CD4-positive, alpha-beta memory T cell (primary cell): ENCODE measurements around the gene TUBGCP2. TPM values are rescaled to one million over a fixed set of nuclear protein-coding genes. Genes with fewer than 3 reads are reported as not detected.

ENCODE experiments used
- CTCF ChIA-PET: fragments of 350-600 bp; sonication (Branson Sonifier 250); formaldehyde crosslinking; loops from one replicate; lab custom pipeline; 2021; ENCODE audit warnings: inconsistent platforms; ENCODE audit not compliant: partially characterized antibody; lab: Charles Lee
- POLR2A ChIA-PET: fragments of 350-600 bp; sonication (Branson Sonifier 250); formaldehyde crosslinking; loops from one replicate; lab custom pipeline; 2021; ENCODE audit not compliant: partially characterized antibody; lab: Charles Lee
- DNase-seq, 5 donors: peaks; one replicate each; pipeline versions ENCODE4 v3.0.0 to v3.0.0-alpha.2; 2020 to 2022; ENCODE audit warnings: mixed read lengths in 1 of 5
- H3K27ac ChIP-seq: one replicate; pipeline ENCODE4 v1.7.0; 2013; ENCODE audit warnings: low read depth, low read length
- H3K27me3 ChIP-seq: 2 replicates; pipeline ENCODE4 v1.7.0; 2013; ENCODE audit warnings: mild to moderate bottlenecking, low read length, moderate library complexity; ENCODE audit not compliant: insufficient read depth
- H3K36me3 ChIP-seq: 2 replicates; pipeline ENCODE4 v1.7.0; 2013; ENCODE audit warnings: mild to moderate bottlenecking, low read length, moderate library complexity; ENCODE audit not compliant: insufficient read depth
- H3K4me1 ChIP-seq: 2 replicates; pipeline ENCODE4 v1.7.0; 2013; ENCODE audit warnings: mild to moderate bottlenecking, low read length, moderate library complexity; ENCODE audit not compliant: insufficient read depth
- H3K4me3 ChIP-seq, 2 donors: one replicate each; pipeline ENCODE4 v1.7.0; 2013; ENCODE audit warnings: low read length in 2 of 2, mild to moderate bottlenecking in 1 of 2
- H3K9me3 ChIP-seq, 2 donors: one replicate each; pipeline ENCODE4 v1.7.0; 2013; ENCODE audit warnings: low read length in 2 of 2, control low read depth in 1 of 2; ENCODE audit not compliant: control insufficient read depth in 1 of 2
- H3K27ac Mint-ChIP-seq, 7 donors: one replicate each; pipeline ENCODE4 v1.8.0; 2020 to 2021; ENCODE audit warnings: mixed read lengths in 7 of 7, mild to moderate bottlenecking in 6 of 7, inconsistent platforms in 3 of 7, moderate library complexity in 3 of 7
- H3K27me3 Mint-ChIP-seq, 2 donors: one replicate each; pipeline ENCODE4 v1.8.0; 2020 to 2021; ENCODE audit warnings: mixed read lengths in 2 of 2
- H3K36me3 Mint-ChIP-seq, 2 donors: one replicate each; pipeline ENCODE4 v1.8.0; 2020 to 2021; ENCODE audit warnings: mixed read lengths in 2 of 2, inconsistent platforms in 1 of 2, mild to moderate bottlenecking in 1 of 2
- H3K4me1 Mint-ChIP-seq, 4 donors: one replicate each; pipeline ENCODE4 v1.8.0; 2020 to 2021; ENCODE audit warnings: mixed read lengths in 4 of 4, mild to moderate bottlenecking in 1 of 4
- H3K4me3 Mint-ChIP-seq, 8 donors: one replicate each; pipeline ENCODE4 v1.8.0; 2020 to 2021; ENCODE audit warnings: mixed read lengths in 8 of 8, mild to moderate bottlenecking in 7 of 8, moderate library complexity in 6 of 8, inconsistent platforms in 3 of 8
- H3K9me3 Mint-ChIP-seq, 8 donors: one replicate each; pipeline ENCODE4 v1.8.0; 2020 to 2021; ENCODE audit warnings: mixed read lengths in 8 of 8, mild to moderate bottlenecking in 5 of 8, inconsistent platforms in 3 of 8, moderate library complexity in 1 of 8
- intact Hi-C: fragments of 100-400 bp; cut with micrococcal nuclease; formaldehyde crosslinking; loops from one replicate; pipeline ENCODE4 v1.15.1; 2023
- polyA plus RNA-seq, 2 donors: library from polyadenylated mRNA; unstranded; fragments of 300-500 nt; fragmentation: Illumina TruSeq; gene quantifications; one replicate each; pipeline ENCODE4 v1.2.3, GENCODE V29; 2021
- total RNA-seq, 2 experiments: library from RNA; stranded (reverse); gene quantifications; one replicate each; pipeline ENCODE4 v1.2.3, GENCODE V29; 2021

TUBGCP2 gene
- total and polyA plus RNA-seq, 4 experiments from 2014 or later, result 14.1 to 74.0 (median 53.7) TPM

- no peak for DNase-seq
- no peaks in the 10 kb centered on the region for H3K9me3 ChIP-seq
- H3K27me3 ChIP-seq, result peaks cover 24% of the 10 kb centered on the region
- no peaks in the 10 kb centered on the region for H3K36me3 ChIP-seq
- no peak overlapping the region for H3K4me3 ChIP-seq
- H3K27ac ChIP-seq, result no peak overlapping the region
- no peaks in the 10 kb centered on the region for H3K36me3 Mint-ChIP-seq
- H3K9me3 Mint-ChIP-seq, result peaks cover 0 to 1% (median 0%) of the 10 kb centered on the region in 8 donors
- CTCF ChIA-PET, result no interaction called here
- no peak overlapping the region for H3K27ac Mint-ChIP-seq
- H3K4me3 Mint-ChIP-seq, result peak overlapping the region in 3 of 8 donors; percentile 3 to 49 (median 46)
- H3K27me3 Mint-ChIP-seq, result peaks cover 32 to 33% of the 10 kb centered on the region in 2 donors
- intact Hi-C loops, result no loop called here
- H3K4me1 Mint-ChIP-seq, result peaks cover 13 to 25% (median 18%) of the 10 kb centered on the region in 4 donors
- peaks cover 15% of the 10 kb centered on the region for H3K4me1 ChIP-seq
- POLR2A ChIA-PET, result interaction anchor here (1.5 kb wide), 2 partner anchors 15 to 32 kb away, joined by 3 to 6 read pairs; no protein-coding TSS in a partner anchor
Measured at GRCh38 chr10:133242611-133243356, 65.9 kb downstream of the TUBGCP2 start.

GRCh38 chr10:133241501-133242205 lies 67.0 kb downstream of the TUBGCP2 start:
- Mint-ChIP-seq H3K9me3 (peaks cover 0 to 1% (median 0%) of the 10 kb centered on the region in 8 donors), H3K4me3 (peak overlapping the region; percentile 73 to 88 (median 84)), H3K27ac (peak overlapping the region in 4 of 7 donors; percentile 2 to 76 (median 45)), H3K4me1 (peaks cover 13 to 25% (median 18%) of the 10 kb centered on the region in 4 donors), H3K27me3 (peaks cover 32 to 33% of the 10 kb centered on the region in 2 donors), H3K36me3 (no peaks in the 10 kb centered on the region)
- H3K9me3 ChIP-seq, result no peaks in the 10 kb centered on the region
- H3K27me3 ChIP-seq, result peaks cover 28% of the 10 kb centered on the region
- intact Hi-C loops, result no loop called here
- no peaks in the 10 kb centered on the region for H3K36me3 ChIP-seq
- ChIA-PET CTCF (no interaction called here), POLR2A (interaction anchor here (1.5 kb wide), 2 partner anchors 16 to 33 kb away, joined by 3 to 6 read pairs; no protein-coding TSS in a partner anchor)
- DNase-seq, result peak in 1 of 5 donors; percentile 24
- peak overlapping the region; percentile 42 to 44 for H3K4me3 ChIP-seq
- peaks cover 24% of the 10 kb centered on the region for H3K4me1 ChIP-seq
- H3K27ac ChIP-seq, result no peak overlapping the region

GRCh38 chr10:133239990-133240389 lies 68.7 kb downstream of the TUBGCP2 start:
- H3K27me3 ChIP-seq, result peaks cover 28% of the 10 kb centered on the region

GRCh38 chr10:133238466-133238804 lies 70.2 kb downstream of the TUBGCP2 start:
- peaks cover 29% of the 10 kb centered on the region for H3K4me1 ChIP-seq

More at GRCh38 chr10:133239990-133240389, 68.7 kb downstream of the TUBGCP2 start:
- Histone ChIP-seq H3K4me3 (no peak overlapping the region), H3K9me3 (no peaks in the 10 kb centered on the region), H3K4me1 (peaks cover 29% of the 10 kb centered on the region), H3K36me3 (no peaks in the 10 kb centered on the region), H3K27ac (no peak overlapping the region)
- Mint-ChIP-seq H3K9me3 (peaks cover 0 to 1% (median 0%) of the 10 kb centered on the region in 8 donors), H3K27me3 (peaks cover 33 to 34% of the 10 kb centered on the region in 2 donors), H3K4me3 (no peak overlapping the region), H3K36me3 (no peaks in the 10 kb centered on the region), H3K4me1 (peaks cover 13 to 29% (median 20%) of the 10 kb centered on the region in 4 donors), H3K27ac (peak overlapping the region in 1 of 7 donors; percentile 13)
- CTCF ChIA-PET, result no interaction called here
- no peak for DNase-seq
- POLR2A ChIA-PET, result no interaction called here
- intact Hi-C loops, result no loop called here

GRCh38 chr10:133237588-133238465 lies 70.8 kb downstream of the TUBGCP2 start, which contains the start of gene VENTX:
VENTX (plus strand) TSS chr10:133237855; CDS start chr10:133237915, 60 bp downstream.
- Mint-ChIP-seq H3K36me3 (no peaks in the 10 kb centered on the region), H3K27me3 (peaks cover 36 to 43% of the 10 kb centered on the region in 2 donors), H3K4me3 (peak within 1 kb of the TSS in 3 of 8 donors; percentile 41 to 63 (median 54)), H3K27ac (peak within 1 kb of the TSS in 1 of 7 donors; percentile 42), H3K9me3 (peaks cover 0 to 1% (median 0%) of the 10 kb centered on the region in 8 donors), H3K4me1 (peaks cover 10 to 38% (median 18%) of the 10 kb centered on the region in 4 donors)
- H3K27me3 ChIP-seq, result peaks cover 28% of the 10 kb centered on the region
- H3K4me3 ChIP-seq, result peak within 1 kb of the TSS in 1 of 2 donors; percentile 24
- no peak within 1 kb of the TSS for H3K27ac ChIP-seq
- intact Hi-C loops, result no loop called here
- peaks cover 29% of the 10 kb centered on the region for H3K4me1 ChIP-seq
- DNase-seq, result no peak
- no peaks in the 10 kb centered on the region for H3K36me3 ChIP-seq
- ChIA-PET CTCF (no interaction called here), POLR2A (no interaction called here)
- H3K9me3 ChIP-seq, result no peaks in the 10 kb centered on the region

More at GRCh38 chr10:133238466-133238804, 70.2 kb downstream of the TUBGCP2 start:
- Mint-ChIP-seq H3K36me3 (no peaks in the 10 kb centered on the region), H3K4me3 (peak overlapping the region in 1 of 8 donors; percentile 54), H3K27me3 (peaks cover 40 to 44% of the 10 kb centered on the region in 2 donors), H3K27ac (peak overlapping the region in 1 of 7 donors; percentile 42), H3K9me3 (peaks cover 0 to 1% (median 0%) of the 10 kb centered on the region in 8 donors), H3K4me1 (peaks cover 13 to 37% (median 20%) of the 10 kb centered on the region in 4 donors)
- CTCF ChIA-PET, result no interaction called here
- intact Hi-C loops, result no loop called here
- no peak overlapping the region for H3K4me3 ChIP-seq
- no peaks in the 10 kb centered on the region for H3K36me3 ChIP-seq
- peaks cover 28% of the 10 kb centered on the region for H3K27me3 ChIP-seq
- POLR2A ChIA-PET, result no interaction called here
- no peak overlapping the region for H3K27ac ChIP-seq
- no peak for DNase-seq
- no peaks in the 10 kb centered on the region for H3K9me3 ChIP-seq

- ChIA-PET POLR2A (no interaction called here), CTCF (no interaction called here)
- Mint-ChIP-seq H3K36me3 (no peaks in the 10 kb centered on the region), H3K27ac (no peak overlapping the region), H3K4me1 (peaks cover 10 to 38% (median 16%) of the 10 kb centered on the region in 4 donors), H3K4me3 (peak overlapping the region in 2 of 8 donors; percentile 41 to 63), H3K27me3 (peaks cover 37 to 43% of the 10 kb centered on the region in 2 donors), H3K9me3 (peaks cover 0 to 1% (median 0%) of the 10 kb centered on the region in 8 donors)
- peak overlapping the region in 1 of 2 donors; percentile 24 for H3K4me3 ChIP-seq
- peaks cover 29% of the 10 kb centered on the region for H3K4me1 ChIP-seq
- no peak overlapping the region for H3K27ac ChIP-seq
- H3K27me3 ChIP-seq, result peaks cover 28% of the 10 kb centered on the region
- no peaks in the 10 kb centered on the region for H3K36me3 ChIP-seq
- no peaks in the 10 kb centered on the region for H3K9me3 ChIP-seq
- intact Hi-C loops, result no loop called here
- DNase-seq, result no peak
Measured at GRCh38 chr10:133237241-133237587, 71.5 kb downstream of the TUBGCP2 start.
